IMR-90 (cell line): ENCODE measurements around the gene TMEM33. TPM values are rescaled to one million over a fixed set of nuclear protein-coding genes. Genes with fewer than 3 reads are reported as not detected.

Source experiments
- ATAC-seq: fragments of 200-7000 bp; cut with Tn5 transposase; 2 replicates; pipeline ENCODE4 v1.9.1; 2020; ENCODE audit warnings: low read depth, mild to moderate bottlenecking, moderate library complexity
- BruUV-seq: library from RNA; stranded (reverse); fragments of 400-500 nt; replicated peaks from 2 replicates; lab custom pipeline; 2021; lab: Mats Ljungman, UMichigan
- CTCF ChIA-PET: fragments of 300-600 bp; formaldehyde crosslinking; extraction: SDS; loops from one replicate; lab custom pipeline; 2021; ENCODE audit warnings: antibody characterized with exemption; lab: Yijun Ruan, JAX
- POLR2A ChIA-PET: fragments of 300-600 bp; sonication (Branson Sonifier 250); formaldehyde crosslinking; loops from one replicate; lab custom pipeline; 2022; ENCODE audit warnings: antibody characterized with exemption; ENCODE audit not compliant: unreplicated experiment; lab: Charles Lee
- DNase-seq: peaks from one replicate; pipeline ENCODE4 v3.0.0; 2013
- H2AFZ ChIP-seq: replicated peaks from 2 replicates; pipeline ENCODE3; 2013; ENCODE audit warnings: low read length, mild to moderate bottlenecking; ENCODE audit not compliant: poor library complexity
- H2AK5ac ChIP-seq: 2 replicates; pipeline ENCODE4 v1.6.1; 2013; ENCODE audit warnings: low read depth, low read length, inconsistent platforms
- H2AK9ac ChIP-seq: replicated peaks from 2 replicates; pipeline ENCODE3; 2013; ENCODE audit warnings: mild to moderate bottlenecking, low read depth, low read length, moderate library complexity; ENCODE audit not compliant: poor library complexity
- H2BK120ac ChIP-seq: 2 replicates; pipeline ENCODE4 v1.6.1; 2013; ENCODE audit warnings: low read depth, low read length, inconsistent platforms
- H2BK15ac ChIP-seq: 3 replicates; pipeline ENCODE4 v1.6.1; 2013; ENCODE audit warnings: low read depth, low read length, inconsistent platforms
- H2BK20ac ChIP-seq: 2 replicates; pipeline ENCODE4 v1.6.1; 2013; ENCODE audit warnings: low read depth, mild to moderate bottlenecking, inconsistent platforms, low read length, moderate library complexity
- H2BK5ac ChIP-seq: 2 replicates; pipeline ENCODE4 v1.6.1; 2013; ENCODE audit warnings: mild to moderate bottlenecking, low read depth, low read length, inconsistent platforms; ENCODE audit not compliant: poor library complexity, severe bottlenecking
- H3K14ac ChIP-seq: replicated peaks from 2 replicates; pipeline ENCODE4 v1.6.1; 2013; ENCODE audit warnings: low read depth, low read length, inconsistent platforms
- H3K18ac ChIP-seq: 2 replicates; pipeline ENCODE4 v1.6.1; 2013; ENCODE audit warnings: low read depth, low read length, control low read depth
- H3K23ac ChIP-seq: 2 replicates; pipeline ENCODE4 v1.6.1; 2013; ENCODE audit warnings: low read depth, low read length, inconsistent platforms
- H3K27ac ChIP-seq: 2 replicates; pipeline ENCODE4 v1.5.1; 2013; ENCODE audit warnings: mild to moderate bottlenecking, control low read depth, low read length; ENCODE audit not compliant: insufficient read depth
- H3K27me3 ChIP-seq: 2 replicates; pipeline ENCODE4 v1.6.1; 2013; ENCODE audit warnings: low read length; ENCODE audit not compliant: control insufficient read depth, insufficient read depth
- H3K36me3 ChIP-seq: 2 replicates; pipeline ENCODE4 v1.6.1; 2013; ENCODE audit warnings: low read length, mixed read lengths; ENCODE audit not compliant: control insufficient read depth, insufficient read depth
- H3K4ac ChIP-seq: 2 replicates; pipeline ENCODE4 v1.6.1; 2013; ENCODE audit warnings: low read depth, low read length, inconsistent platforms
- H3K4me1 ChIP-seq: 2 replicates; pipeline ENCODE4 v1.6.1; 2013; ENCODE audit warnings: low read length, mixed read lengths; ENCODE audit not compliant: control insufficient read depth, insufficient read depth
- H3K4me2 ChIP-seq: 2 replicates; pipeline ENCODE4 v1.6.1; 2013; ENCODE audit warnings: low read depth, mild to moderate bottlenecking, control low read depth, low read length, moderate library complexity
- H3K4me3 ChIP-seq: 2 replicates; pipeline ENCODE4 v1.5.1; 2013; ENCODE audit warnings: low read depth, mild to moderate bottlenecking, control low read depth, low read length, moderate library complexity; ENCODE audit not compliant: insufficient read depth
- H3K56ac ChIP-seq: 2 replicates; pipeline ENCODE4 v1.6.1; 2013; ENCODE audit warnings: low read length, inconsistent platforms; ENCODE audit not compliant: insufficient read depth; ENCODE audit errors: extremely low read depth
- H3K79me1 ChIP-seq, 2 experiments: 2 replicates each; pipeline ENCODE4 v1.6.1; 2013; ENCODE audit warnings: low read length in 2 of 2, inconsistent platforms in 1 of 2, low read depth in 1 of 2
- H3K9ac ChIP-seq: 2 replicates; pipeline ENCODE4 v1.6.1; 2013; ENCODE audit warnings: low read depth, low read length, control low read depth
- H3K9me1 ChIP-seq: 2 replicates; pipeline ENCODE4 v1.6.1; 2013; ENCODE audit warnings: low read length, inconsistent platforms; ENCODE audit not compliant: insufficient read depth
- H3K9me3 ChIP-seq: 2 replicates; pipeline ENCODE4 v1.6.1; 2013; ENCODE audit warnings: low read length; ENCODE audit not compliant: control insufficient read depth, insufficient read depth
- H4K20me1 ChIP-seq: 2 replicates; pipeline ENCODE4 v1.6.1; 2013; ENCODE audit warnings: low read length, inconsistent platforms; ENCODE audit not compliant: insufficient read depth
- H4K5ac ChIP-seq: 2 replicates; pipeline ENCODE4 v1.6.1; 2013; ENCODE audit warnings: mild to moderate bottlenecking, low read depth, low read length, control low read depth
- H4K8ac ChIP-seq, 2 experiments: 2 replicates each; pipeline ENCODE4 v1.6.1; 2013; ENCODE audit warnings: low read depth in 2 of 2, low read length in 2 of 2, control low read depth in 1 of 2, inconsistent platforms in 1 of 2
- H4K91ac ChIP-seq: 2 replicates; pipeline ENCODE4 v1.6.1; 2013; ENCODE audit warnings: low read depth, low read length, inconsistent platforms; ENCODE audit not compliant: insufficient read depth
- CHD1 ChIP-seq: IDR thresholded peaks from 2 replicates; pipeline ENCODE4 v1.6.1; 2012; ENCODE audit warnings: low read depth, low read length, improper control_type of control experiment
- CTCF ChIP-seq: conservative IDR thresholded peaks from 2 replicates; pipeline ENCODE4 v1.5.1; 2012; ENCODE audit warnings: mild to moderate bottlenecking, low read depth, low read length, improper control_type of control experiment
- ELK1 ChIP-seq: fragments of 150-350 bp; IDR thresholded peaks from 2 replicates; pipeline ENCODE4 v1.6.1; 2016; ENCODE audit warnings: low read depth, mild to moderate bottlenecking, low read length, moderate library complexity, borderline replicate concordance
- FOS ChIP-seq: fragments of 150-350 bp; IDR thresholded peaks from 2 replicates; pipeline ENCODE4 v1.6.1; 2016; ENCODE audit warnings: low read depth, low read length
- MAFK ChIP-seq: IDR thresholded peaks from 2 replicates; pipeline ENCODE4 v1.6.1; 2012; ENCODE audit warnings: low read depth, low read length, improper control_type of control experiment
- MAZ ChIP-seq: IDR thresholded peaks from 2 replicates; pipeline ENCODE4 v1.6.1; 2012; ENCODE audit warnings: low read depth, mild to moderate bottlenecking, low read length, improper control_type of control experiment, moderate library complexity, borderline replicate concordance
- MXI1 ChIP-seq: IDR thresholded peaks from 2 replicates; pipeline ENCODE4 v1.6.1; 2012; ENCODE audit warnings: low read depth, mild to moderate bottlenecking, low read length, moderate library complexity, borderline replicate concordance
- NFE2L2 ChIP-seq: fragments of 150-350 bp; IDR thresholded peaks from 2 replicates; pipeline ENCODE4 v1.6.1; 2016; ENCODE audit warnings: low read depth, mild to moderate bottlenecking, low read length
- POLR2A ChIP-seq: IDR thresholded peaks from 2 replicates; pipeline ENCODE4 v1.6.1; 2012; ENCODE audit warnings: mild to moderate bottlenecking, low read depth, low read length
- RAD21 ChIP-seq: IDR thresholded peaks from 2 replicates; pipeline ENCODE4 v1.6.1; 2012; ENCODE audit warnings: low read length, improper control_type of control experiment
- RFX5 ChIP-seq: IDR thresholded peaks from 2 replicates; pipeline ENCODE4 v1.8.0; 2012; ENCODE audit warnings: low read depth, mild to moderate bottlenecking, low read length, moderate library complexity
- USF2 ChIP-seq: fragments of 150-350 bp; IDR thresholded peaks from 2 replicates; pipeline ENCODE4 v1.6.1; 2017; ENCODE audit warnings: mild to moderate bottlenecking, antibody characterized with exemption, low read length, low read depth
- WGBS, 2 experiments: methylation state at CpG; one replicate each; pipeline versions ENCODE4 v1.1.5 to v1.1.7; 2013; ENCODE audit warnings: missing lambda C conversion rate in 2 of 2; ENCODE audit not compliant: insufficient read length in 1 of 2; ENCODE audit errors: extremely low coverage in 2 of 2; 5-methylcytosine and 5-hydroxymethylcytosine counted together
- dilution Hi-C: fragments of 300-500 bp; cut with HindIII; formaldehyde crosslinking; loops from one replicate; pipeline ENCODE4 v1.14.3; 2018; ENCODE audit warnings: low sequenced_read_pairs; ENCODE audit not compliant: unreplicated experiment
- in situ Hi-C: fragments of 300-500 bp; cut with MboI; formaldehyde crosslinking; loops from 3 replicates; pipeline ENCODE4 v1.14.3; 2019; ENCODE audit warnings: low sequenced_read_pairs, inconsistent platforms, mixed read lengths
- intact Hi-C: fragments of 100-400 bp; cut with micrococcal nuclease; formaldehyde crosslinking; loops from 2 replicates; pipeline ENCODE4 v1.10.0; 2022
- polyA plus RNA-seq, 3 experiments: library from polyadenylated mRNA; depleted of rRNA; stranded (reverse); fragments of >200 nt; gene quantifications; 2 replicates each; pipeline ENCODE4 v1.2.3, GENCODE V29; 2012; ENCODE audit warnings: low replicate concordance in 1 of 3
- total RNA-seq: library from RNA; depleted of rRNA; stranded (reverse); fragments of >200 nt; gene quantifications from 2 replicates; pipeline ENCODE4 v1.2.3, GENCODE V29; 2012

The TMEM33 gene
- total and polyA plus RNA-seq, 2 of the 4 experiments (the other 2 are of a cell fraction) = 23.6 to 45.5 TPM

GRCh38 chr4:41982716-41983115 lies 47.5 kb downstream of the TMEM33 start:
- Histone ChIP-seq H4K5ac (no peak overlapping the region), H3K79me1 (no peaks in the 10 kb centered on the region), H3K4me2 (no peak overlapping the region), H2AK5ac (no peak overlapping the region), H3K4me3 (no peak overlapping the region), H2BK5ac (no peak overlapping the region), H3K14ac (no peak overlapping the region), H2BK15ac (no peak overlapping the region), H3K27ac (no peak overlapping the region), H4K20me1 (no peaks in the 10 kb centered on the region), H3K9me3 (no peaks in the 10 kb centered on the region), H3K9me1 (no peaks in the 10 kb centered on the region), H2AK9ac (no peak overlapping the region), H3K23ac (no peak overlapping the region), H3K4me1 (peaks cover 2% of the 10 kb centered on the region; the same call in 1 of the 2 replicates), H3K36me3 (no peaks in the 10 kb centered on the region), H4K8ac (no peak overlapping the region), H3K4ac (no peak overlapping the region), H2BK120ac (no peak overlapping the region), H3K27me3 (no peaks in the 10 kb centered on the region), H2AFZ (no peak overlapping the region), H3K18ac (no peak overlapping the region), H3K56ac (no peak overlapping the region), H2BK20ac (no peak overlapping the region), H4K91ac (no peak overlapping the region), H3K9ac (no peak overlapping the region)
- dilution Hi-C loops (no loop called here), intact Hi-C loops (no loop called here), in situ Hi-C loops (no loop called here)
- ATAC-seq = no peak
- TF ChIP-seq POLR2A (no peak), MAZ (no peak), MAFK (no peak), FOS (no peak), MXI1 (no peak), USF2 (no peak), CTCF (no peak), CHD1 (no peak), NFE2L2 (no peak), RAD21 (no peak), RFX5 (no peak), ELK1 (no peak)
- no peak for DNase-seq
- ChIA-PET POLR2A (no interaction called here), CTCF (no interaction called here)
- 77% methylated on average over 5 of the region's 22 CpGs; no CpG with 5 or more reads in 1 of the 2 experiments for WGBS, 2 experiments
- BruUV-seq = no TSS peak
